Ovary (tissue), 9 donors: ENCODE data around the gene HSF4. TPM values are rescaled to one million over a fixed set of nuclear protein-coding genes. Genes with fewer than 3 reads are reported as not detected.
A peak's percentile ranks its signal among the peaks of the same experiment; 100 is the strongest.

Source experiments
- DNase-seq, 5 donors: peaks; one replicate each; pipeline ENCODE4 v3.0.0-alpha.2; 2019 to 2020
- H3K27ac ChIP-seq, 2 donors: fragments of 200-600 bp; one replicate each; pipeline versions ENCODE4 v1.5.1 to v1.8.0; 2019 to 2022
- H3K27me3 ChIP-seq: fragments of 200-600 bp; one replicate; pipeline ENCODE4 v1.8.0; 2022
- H3K36me3 ChIP-seq: fragments of 200-600 bp; sonication (generic); one replicate; pipeline ENCODE4 v1.5.1; 2019
- H3K4me1 ChIP-seq: one replicate; pipeline ENCODE4 v1.8.1; 2013; ENCODE audit warnings: mild to moderate bottlenecking, moderate library complexity; ENCODE audit not compliant: insufficient read depth
- H3K4me3 ChIP-seq: fragments of 200-600 bp; sonication (generic); one replicate; pipeline ENCODE4 v1.5.1; 2017
- H3K9me3 ChIP-seq, 2 donors: fragments of 200-600 bp in 1 of 2; sonication (generic) in 1 of 2; one replicate each; pipeline versions ENCODE4 v1.5.1 to v1.8.1; 2013 to 2019; ENCODE audit warnings: mild to moderate bottlenecking in 1 of 2, moderate library complexity in 1 of 2
- EP300 ChIP-seq: sonication (generic); formaldehyde crosslinking; IDR thresholded peaks from one replicate; pipeline ENCODE4 v1.6.1; 2017; ENCODE audit warnings: antibody characterized with exemption
- POLR2A ChIP-seq: fragments of 450-650 bp; IDR thresholded peaks from one replicate; pipeline ENCODE4 v1.6.1; 2017; ENCODE audit warnings: antibody characterized with exemption, mild to moderate bottlenecking, moderate library complexity
- WGBS, 3 donors: extraction: QIAGEN DNeasy Blood & Tissue Kit in 1 of 3; methylation state at CpG; one replicate each; pipeline versions ENCODE4 v1.1.5 to v1.1.7; 2013 to 2017; 5-methylcytosine and 5-hydroxymethylcytosine counted together
- intact Hi-C, 4 donors: fragments of 100-400 bp; cut with DNase I; formaldehyde crosslinking; loops; one replicate each; pipeline versions ENCODE4 v1.11.0 to v1.15.1; 2022 to 2023
- polyA plus RNA-seq, 2 donors: library from polyadenylated mRNA; stranded (reverse); fragments of 200-250 nt in 1 of 2; fragments of 350-450 nt in 1 of 2; fragmentation: Illumina TruSeq in 1 of 2; extraction: RNeasy Lipid Tissue Mini Kit (QIAGEN cat#74804) in 1 of 2; gene quantifications; one replicate each; pipeline ENCODE4 v1.2.3, GENCODE V29; 2013 to 2014
- total RNA-seq, 7 donors: library from RNA; depleted of rRNA in 2 of 7; stranded (reverse); fragments of >200 nt in 2 of 7; fragmentation: NEBNext Ultra II Directional in 3 of 7; extraction: Animal tissue kit (Norgen Biotek cat#: 25700) in 3 of 7; gene quantifications; one replicate each; pipeline versions ENCODE4 v1.1.0 to v1.2.4, GENCODE V29; 2016 to 2023
- TF ChIP-seq, protein P1 (sequence below), 3 donors: fragments of 450-650 bp in 2 of 3; fragments of 200-600 bp in 1 of 3; IDR thresholded peaks; one replicate each; pipeline versions ENCODE4 v1.5.1 to v1.8.0; 2016 to 2022; ENCODE audit warnings: antibody characterized with exemption in 3 of 3, mild to moderate bottlenecking in 1 of 3
- donor health status: DM: no; HTN: no; CAD: no; lungs with moderate emphysema.
- donor health status: DM: no; HTN: no; CAD: no.
- donor health status: Bipolar disorder and iron deficiency.
- donor health status: DM: yes; HTN: yes; CAD: no.
- donor health status: DM: no; HTN: no; CAD: no.
- donor health status: DM: yes; HTN: yes; CAD: no.

HSF4 gene
- total and polyA plus RNA-seq, 9 donors = 9.9 to 115 (median 69.6) TPM

DNA sequence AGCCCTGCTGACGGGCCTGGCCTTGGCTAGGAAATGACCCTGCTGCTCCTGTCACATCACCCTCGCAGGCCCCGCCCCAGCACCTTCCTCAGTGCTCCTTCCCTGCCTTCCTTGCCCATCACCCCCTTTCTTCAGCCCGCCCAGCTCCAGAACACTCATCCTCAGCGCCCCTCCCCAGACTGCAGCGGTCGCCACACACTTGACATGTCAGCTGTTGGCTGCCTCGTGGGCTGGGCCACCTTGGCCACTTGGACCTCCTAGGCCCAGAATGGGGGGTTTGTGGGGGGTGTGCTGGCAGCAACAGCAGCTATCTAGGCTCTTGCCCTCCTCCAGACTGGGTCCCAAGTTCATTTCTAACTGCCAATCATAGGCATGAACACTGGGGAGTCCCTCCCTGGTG is 45.0 kb downstream of the HSF4 start:
- no peak for DNase-seq
- H3K36me3 ChIP-seq = no peaks in the 10 kb centered on the region
- WGBS, 3 donors = 86 to 88% (median 88%) methylated on average over 8 of the region's 8 CpGs
- no peak for TF ChIP-seq POLR2A
- no peak overlapping the region for H3K27ac ChIP-seq
- H3K4me3 ChIP-seq = no peak overlapping the region
- intact Hi-C loops = no loop called here
- H3K9me3 ChIP-seq = no peaks in the 10 kb centered on the region
- H3K4me1 ChIP-seq = peaks cover 9% of the 10 kb centered on the region
- no peaks in the 10 kb centered on the region for H3K27me3 ChIP-seq

DNA sequence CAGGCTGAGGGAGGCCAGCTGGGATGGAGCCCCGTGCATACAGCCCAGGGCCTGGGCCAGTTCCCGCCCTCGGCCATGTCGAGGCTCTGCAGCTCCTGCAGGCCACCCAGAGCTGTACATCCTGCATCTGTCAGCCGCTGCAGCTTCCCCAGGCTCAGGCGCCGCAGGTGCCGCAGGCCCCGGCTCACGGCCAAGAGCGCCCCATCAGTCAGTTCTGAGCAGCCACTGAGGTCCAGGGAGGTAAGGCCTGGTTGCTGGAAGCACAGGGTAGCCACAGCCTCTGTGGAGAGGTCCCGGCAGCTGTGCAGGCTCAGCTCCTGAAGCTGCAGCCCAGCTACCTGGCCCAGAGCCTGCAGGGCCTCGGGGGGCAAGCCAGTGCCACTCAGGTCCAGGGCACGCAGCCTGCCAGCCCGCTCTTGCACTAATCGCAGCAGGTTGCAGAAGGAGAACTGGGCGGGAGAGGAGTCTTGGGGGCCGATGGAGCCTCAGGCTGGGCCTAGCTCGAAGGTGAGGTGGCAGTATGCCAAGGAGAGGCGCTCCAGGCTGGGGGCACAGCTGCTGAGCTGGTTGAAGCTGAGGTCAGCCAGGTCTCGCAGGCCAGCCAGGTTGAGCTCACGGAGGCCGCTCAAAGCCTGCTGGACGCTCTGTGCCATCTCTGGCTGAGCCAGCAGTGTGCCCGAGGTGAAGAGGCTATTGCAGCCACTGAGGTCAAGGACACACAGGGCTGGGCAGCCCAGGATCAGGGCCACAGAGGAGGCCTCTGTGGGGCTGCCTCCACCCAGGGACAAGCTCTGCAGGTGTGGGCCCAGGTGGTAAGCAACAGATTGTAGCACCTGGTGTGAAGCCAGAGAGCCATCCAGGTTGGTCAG is 45.8 kb downstream of the HSF4 start:
- peak in 1 of 5 donors; percentile 21 for DNase-seq
- Histone ChIP-seq H3K27me3 (no peaks in the 10 kb centered on the region), H3K9me3 (no peaks in the 10 kb centered on the region), H3K27ac (no peak overlapping the region), H3K4me3 (no peak overlapping the region), H3K36me3 (no peaks in the 10 kb centered on the region), H3K4me1 (peaks cover 9% of the 10 kb centered on the region)
- 78 to 83% (median 82%) methylated on average over 19 to 25 of the region's 25 CpGs for WGBS, 3 donors
- intact Hi-C loops = no loop called here
- TF ChIP-seq, protein P1, sequence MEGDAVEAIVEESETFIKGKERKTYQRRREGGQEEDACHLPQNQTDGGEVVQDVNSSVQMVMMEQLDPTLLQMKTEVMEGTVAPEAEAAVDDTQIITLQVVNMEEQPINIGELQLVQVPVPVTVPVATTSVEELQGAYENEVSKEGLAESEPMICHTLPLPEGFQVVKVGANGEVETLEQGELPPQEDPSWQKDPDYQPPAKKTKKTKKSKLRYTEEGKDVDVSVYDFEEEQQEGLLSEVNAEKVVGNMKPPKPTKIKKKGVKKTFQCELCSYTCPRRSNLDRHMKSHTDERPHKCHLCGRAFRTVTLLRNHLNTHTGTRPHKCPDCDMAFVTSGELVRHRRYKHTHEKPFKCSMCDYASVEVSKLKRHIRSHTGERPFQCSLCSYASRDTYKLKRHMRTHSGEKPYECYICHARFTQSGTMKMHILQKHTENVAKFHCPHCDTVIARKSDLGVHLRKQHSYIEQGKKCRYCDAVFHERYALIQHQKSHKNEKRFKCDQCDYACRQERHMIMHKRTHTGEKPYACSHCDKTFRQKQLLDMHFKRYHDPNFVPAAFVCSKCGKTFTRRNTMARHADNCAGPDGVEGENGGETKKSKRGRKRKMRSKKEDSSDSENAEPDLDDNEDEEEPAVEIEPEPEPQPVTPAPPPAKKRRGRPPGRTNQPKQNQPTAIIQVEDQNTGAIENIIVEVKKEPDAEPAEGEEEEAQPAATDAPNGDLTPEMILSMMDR (IDR thresholded peaks at IDR 0.05) = no peak
- no peak for TF ChIP-seq POLR2A
- TF ChIP-seq EP300 = no peak

DNA sequence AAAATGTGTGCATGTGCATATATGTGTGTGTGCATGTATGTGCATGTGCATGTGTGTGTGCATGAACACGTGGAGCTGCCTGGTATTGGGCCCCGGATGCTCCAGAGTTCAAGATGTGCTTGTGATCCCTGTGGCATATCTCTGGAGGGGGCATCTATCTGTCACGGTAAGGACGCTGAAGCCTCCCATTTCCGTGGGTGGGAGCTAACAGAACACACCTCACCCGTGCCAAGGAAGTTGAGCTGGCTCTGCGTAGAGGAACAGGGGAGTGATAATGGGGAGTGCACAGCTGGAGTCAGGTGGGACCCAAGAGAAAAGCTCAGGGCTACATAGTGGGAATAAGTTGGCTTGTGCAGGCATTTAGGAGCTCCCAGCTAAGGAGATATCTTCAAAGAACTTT is 47.1 kb downstream of the HSF4 start:
- H3K36me3 ChIP-seq = no peaks in the 10 kb centered on the region
- peaks cover 9% of the 10 kb centered on the region for H3K4me1 ChIP-seq
- H3K4me3 ChIP-seq = no peak overlapping the region
- DNase-seq = no peak
- WGBS, 3 donors = 32 to 50% (median 39%) methylated on average over 7 of the region's 7 CpGs
- intact Hi-C loops = no loop called here
- no peaks in the 10 kb centered on the region for H3K9me3 ChIP-seq
- no peaks in the 10 kb centered on the region for H3K27me3 ChIP-seq
- TF ChIP-seq, protein P1 (IDR thresholded peaks at IDR 0.05) = no peak
- TF ChIP-seq POLR2A (no peak), EP300 (no peak)
- no peak overlapping the region for H3K27ac ChIP-seq

DNA sequence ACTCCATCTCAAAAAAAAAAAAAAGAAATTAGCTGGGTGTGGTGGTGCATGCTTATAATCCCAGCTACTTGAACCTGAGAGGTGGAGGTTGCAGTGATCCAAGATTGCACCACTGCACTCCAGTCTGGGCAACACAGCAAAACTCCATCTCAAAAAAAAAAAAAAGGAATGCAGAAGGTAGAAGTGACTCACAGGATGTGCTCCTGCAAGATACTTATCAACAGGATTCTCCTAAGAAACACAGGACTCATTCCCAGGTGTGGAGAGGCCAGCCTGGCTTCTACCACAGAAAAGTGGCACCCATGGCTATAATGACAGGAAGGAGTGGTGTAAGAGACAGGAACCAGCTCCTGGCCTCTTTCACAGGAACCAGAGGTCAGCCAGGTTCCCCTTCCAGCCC is 48.2 kb downstream of the HSF4 start:
- peaks cover 2% of the 10 kb centered on the region for H3K4me1 ChIP-seq
- DNase-seq = no peak
- H3K36me3 ChIP-seq = no peaks in the 10 kb centered on the region
- H3K9me3 ChIP-seq = no peaks in the 10 kb centered on the region
- no peak overlapping the region for H3K27ac ChIP-seq
- intact Hi-C loops = no loop called here
- H3K27me3 ChIP-seq = no peaks in the 10 kb centered on the region
- H3K4me3 ChIP-seq = no peak overlapping the region
- TF ChIP-seq POLR2A (no peak), EP300 (no peak)
- TF ChIP-seq, protein P1 (IDR thresholded peaks at IDR 0.05) = no peak
